Ureter (tissue), 1 donor: ENCODE measurements around the gene CCDC121. TPM values are rescaled to one million over a fixed set of nuclear protein-coding genes. Genes with fewer than 3 reads are reported as not detected.

ENCODE experiments used
- DNase-seq: peaks from one replicate; pipeline ENCODE4 v3.0.0-alpha.2; 2020; ENCODE audit warnings: low spot score
- total RNA-seq: library from RNA; stranded (reverse); gene quantifications from one replicate; pipeline ENCODE4 v1.2.4, GENCODE V29; 2023
- donor health status: DM: yes; HTN: yes; CAD: no.

The CCDC121 gene
- total RNA-seq, 1 donor from 2014 or later: 5.3 TPM

- DNase-seq: no peak
These were observed 46.6 kb downstream of the CCDC121 start for GRCh38 chr2:27582129-27582694.

GRCh38 chr2:27581417-27582128 is 47.2 kb downstream of the CCDC121 start:
- no peak for DNase-seq

Other genes starting within 250 kb of the CCDC121 start
- 39.3 TPM for gene ZNF513, start 248.3 kb downstream of the CCDC121 start, total RNA-seq
- gene PPM1G, start 219.4 kb downstream of the CCDC121 start, total RNA-seq: 61.7 TPM
- gene NRBP1, start 200.4 kb downstream of the CCDC121 start, total RNA-seq: 71.7 TPM
- 52.9 TPM for gene KRTCAP3, start 186.6 kb downstream of the CCDC121 start, total RNA-seq
- gene IFT172, start 139.3 kb downstream of the CCDC121 start, total RNA-seq: 40.4 TPM
- gene FNDC4, start 133.8 kb downstream of the CCDC121 start, total RNA-seq: 3.7 TPM
- gene GCKR, start 132.2 kb downstream of the CCDC121 start, total RNA-seq: 1.9 TPM
- 48.7 TPM for gene ZNF512, start 46.0 kb downstream of the CCDC121 start, total RNA-seq
- gene GPN1, start within 50 bp of the CCDC121 start, total RNA-seq: 27.3 TPM
- gene SUPT7L, start 34.6 kb upstream of the CCDC121 start, total RNA-seq: 33.7 TPM
- 19.7 TPM for gene SLC4A1AP, start 34.9 kb upstream of the CCDC121 start, total RNA-seq
- 60.1 TPM for gene MRPL33, start 142.7 kb upstream of the CCDC121 start, total RNA-seq